GM19239 (cell line): ENCODE data around the gene AGMO.

Experiments used
- DNase-seq: peaks from one replicate; pipeline ENCODE4 v3.0.0; 2011; ENCODE audit warnings: low spot score; ENCODE audit not compliant: insufficient read length
- FAIRE-seq: peaks from 2 replicates; lab custom pipeline; 2011; peaks lifted over from hg19 to GRCh38; lab: Jason Lieb, UNC

Gene AGMO

GRCh38 chr7:15464667-15465121, 97.1 kb downstream of the AGMO start:
- DNase-seq (no peak), FAIRE-seq (no peak)

- no peak for DNase-seq
- FAIRE-seq, result no peak
Measured at GRCh38 chr7:15463801-15464666, 97.8 kb downstream of the AGMO start.

GRCh38 chr7:15462721-15463389, 99.0 kb downstream of the AGMO start:
- FAIRE-seq (no peak), DNase-seq (no peak)

GRCh38 chr7:15461576-15461975, 100.2 kb downstream of the AGMO start:
- no peak for DNase-seq

GRCh38 chr7:15459018-15459615, 102.7 kb downstream of the AGMO start:
- DNase-seq, result no peak
- no peak for FAIRE-seq

More at GRCh38 chr7:15461576-15461975, 100.2 kb downstream of the AGMO start:
- no peak for FAIRE-seq

- no peak for DNase-seq
- FAIRE-seq, result no peak
Measured at GRCh38 chr7:15457990-15458955, 103.5 kb downstream of the AGMO start.

- no peak for FAIRE-seq
- no peak for DNase-seq
Measured at GRCh38 chr7:15452670-15453069, 109.1 kb downstream of the AGMO start.

- no peak for FAIRE-seq
Measured at GRCh38 chr7:15446722-15447121, 115.1 kb downstream of the AGMO start.

GRCh38 chr7:15446280-15446679, 115.5 kb downstream of the AGMO start:
- FAIRE-seq (no peak), DNase-seq (no peak)

More at GRCh38 chr7:15446722-15447121, 115.1 kb downstream of the AGMO start:
- no peak for DNase-seq

- no peak for FAIRE-seq
- DNase-seq, result no peak
Measured at GRCh38 chr7:15441915-15442314, 119.9 kb downstream of the AGMO start.

- FAIRE-seq, result no peak
- no peak for DNase-seq
Measured at GRCh38 chr7:15440482-15440881, 121.3 kb downstream of the AGMO start.

- FAIRE-seq (no peak), DNase-seq (no peak)
Measured at GRCh38 chr7:15439853-15440252, 122.0 kb downstream of the AGMO start.

GRCh38 chr7:15433151-15433550, 128.7 kb downstream of the AGMO start:
- no peak for DNase-seq
- FAIRE-seq, result no peak

GRCh38 chr7:15430911-15431310, 130.9 kb downstream of the AGMO start:
- DNase-seq (no peak), FAIRE-seq (no peak)

- FAIRE-seq (no peak), DNase-seq (no peak)
Measured at GRCh38 chr7:15430191-15430590, 131.6 kb downstream of the AGMO start.

- no peak for DNase-seq
- FAIRE-seq, result no peak
Measured at GRCh38 chr7:15424468-15424867, 137.3 kb downstream of the AGMO start.

- no peak for FAIRE-seq
- DNase-seq, result no peak
Measured at GRCh38 chr7:15419596-15419995, 142.2 kb downstream of the AGMO start.

GRCh38 chr7:15418264-15418663, 143.6 kb downstream of the AGMO start:
- DNase-seq (no peak), FAIRE-seq (no peak)

GRCh38 chr7:15417341-15417988, 144.3 kb downstream of the AGMO start:
- FAIRE-seq (no peak), DNase-seq (no peak)
